K562 (cell line): ENCODE measurements around the gene ZNF121. TPM values are rescaled to one million over a fixed set of nuclear protein-coding genes. Genes with fewer than 3 reads are reported as not detected.
A peak's percentile ranks its signal among the peaks of the same experiment; 100 is the strongest.

Source experiments
- CTBP1 ChIP-seq: fragments of 450-650 bp; IDR thresholded peaks from 2 replicates; pipeline ENCODE4 v1.6.1; 2016; ENCODE audit warnings: borderline replicate concordance
- E2F3 ChIP-seq: fragments of 250-450 bp; sonication (Bioruptor Pico); IDR thresholded peaks from 2 replicates; pipeline ENCODE4 v1.4.0; 2020; ENCODE audit warnings: mild to moderate bottlenecking
- HNRNPK ChIP-seq: fragments of 200-400 bp; formaldehyde crosslinking; IDR thresholded peaks from one replicate; pipeline ENCODE4 v1.6.1; 2018; ENCODE audit warnings: mild to moderate bottlenecking, low read depth, low read length; ENCODE audit not compliant: poor library complexity, severe bottlenecking
- MXI1 ChIP-seq: IDR thresholded peaks from 2 replicates; pipeline ENCODE4 v1.6.1; 2011; ENCODE audit warnings: low read depth, mild to moderate bottlenecking, improper control_type of control experiment, low read length
- NEUROD1 ChIP-seq: fragments of 150-350 bp; IDR thresholded peaks from 2 replicates; pipeline ENCODE4 v1.6.1; 2014; ENCODE audit warnings: borderline replicate concordance, low read length, low read depth; ENCODE audit not compliant: partially characterized antibody
- POLR2AphosphoS2 ChIP-seq: IDR thresholded peaks from 2 replicates; pipeline ENCODE4 v1.6.1; 2012; ENCODE audit warnings: low read length, improper control_type of control experiment
- PRPF4 ChIP-seq: fragments of 200-400 bp; formaldehyde crosslinking; IDR thresholded peaks from one replicate; pipeline ENCODE4 v1.6.1; 2017; ENCODE audit warnings: low read length, low read depth, mild to moderate bottlenecking; ENCODE audit not compliant: insufficient read depth, poor library complexity, severe bottlenecking
- RAD21 ChIP-seq, 2 experiments: fragments of 250-450 bp in 1 of 2; fragments of 450-650 bp in 1 of 2; sonication (Bioruptor Pico) in 1 of 2; formaldehyde crosslinking in 1 of 2; IDR thresholded peaks in 1 of 2; conservative IDR thresholded peaks in 1 of 2; 2 replicates each; pipeline versions ENCODE4 v1.4.0 to v1.8.0; 2020 to 2022; ENCODE audit warnings: mild to moderate bottlenecking in 2 of 2, moderate library complexity in 1 of 2
- RBM34 ChIP-seq: fragments of 200-400 bp; formaldehyde crosslinking; IDR thresholded peaks from 2 replicates; pipeline ENCODE4 v1.6.1; 2018; ENCODE audit warnings: low read length, borderline replicate concordance; ENCODE audit not compliant: insufficient read depth
- SMAD4 ChIP-seq: fragments of 250-450 bp; sonication (Bioruptor Pico); conservative IDR thresholded peaks from 2 replicates; pipeline ENCODE4 v1.8.0; 2021; ENCODE audit warnings: inconsistent platforms, mild to moderate bottlenecking, moderate library complexity
- THRAP3 ChIP-seq: fragments of 450-650 bp; IDR thresholded peaks from 2 replicates; pipeline ENCODE4 v1.6.1; 2016; ENCODE audit warnings: mild to moderate bottlenecking, inconsistent platforms, borderline replicate concordance
- U2AF2 ChIP-seq: fragments of 200-400 bp; formaldehyde crosslinking; optimal IDR thresholded peaks from 2 replicates; pipeline ENCODE3; 2017; ENCODE audit warnings: low read depth, mild to moderate bottlenecking, low read length
- ZKSCAN1 ChIP-seq: fragments of 150-350 bp; IDR thresholded peaks from 2 replicates; pipeline ENCODE4 v1.6.1; 2016; ENCODE audit warnings: low read depth, low read length
- ZNF780A ChIP-seq: fragments of 250-450 bp; sonication (Bioruptor Pico); IDR thresholded peaks from 2 replicates; pipeline ENCODE4 v1.5.0; 2021; ENCODE audit warnings: mild to moderate bottlenecking
- ZNF79 ChIP-seq: fragments of 250-450 bp; sonication (Bioruptor Pico); IDR thresholded peaks from 2 replicates; pipeline ENCODE4 v1.4.0; 2020; ENCODE audit warnings: low read depth, mild to moderate bottlenecking, moderate library complexity
- polyA plus RNA-seq, 8 experiments: library from polyadenylated mRNA; depleted of rRNA in 4 of 8; stranded (reverse) in 5 of 8; unstranded in 3 of 8; fragments of >200 nt; fragmentation: Nextera tagmentation in 2 of 8; fragmentation: Illumina TruSeq in 1 of 8; extraction: Ambion mirVana in 2 of 8; extraction: Trizol in 1 of 8; gene quantifications; 2 replicates each; pipeline versions ENCODE4 v1.2.1 to v1.2.3, GENCODE V29; 2011 to 2014; ENCODE audit warnings: inconsistent platforms in 1 of 8, missing spikeins in 1 of 8
- total RNA-seq, 7 experiments: library from RNA; depleted of rRNA in 6 of 7; stranded (reverse); fragments of >200 nt in 6 of 7; fragmentation: Illumina TruSeq in 2 of 7; extraction: Trizol in 2 of 7; gene quantifications; 2 replicates each; pipeline versions ENCODE4 v1.2.1 to v1.2.3, GENCODE V29; 2011 to 2021; ENCODE audit warnings: low replicate concordance in 1 of 7
- TF ChIP-seq, protein P1 (sequence below): fragments of 250-450 bp; sonication (Bioruptor Pico); IDR thresholded peaks from 2 replicates; pipeline ENCODE4 v1.4.0; 2020; ENCODE audit warnings: mild to moderate bottlenecking, moderate library complexity
- TF ChIP-seq, protein P2 (sequence below): fragments of 150-350 bp; IDR thresholded peaks from 2 replicates; pipeline ENCODE4 v1.6.1; 2014; ENCODE audit warnings: low read depth, mild to moderate bottlenecking, low read length, borderline replicate concordance
- TF ChIP-seq, protein P3 (sequence below): IDR thresholded peaks from 2 replicates; pipeline ENCODE4 v1.6.1; 2014; ENCODE audit warnings: antibody characterized with exemption
- TF ChIP-seq, protein P4 (sequence below): fragments of 250-450 bp; sonication (Bioruptor Pico); IDR thresholded peaks from 2 replicates; pipeline ENCODE4 v1.8.0; 2021; ENCODE audit warnings: moderate library complexity, mild to moderate bottlenecking, inconsistent platforms

The ZNF121 gene
- total and polyA plus RNA-seq, 9 of the 15 experiments (the other 6 are each of a cell fraction or from before 2014, with no cell fraction given), result 14.6 to 115 (median 33.4) TPM

DNA sequence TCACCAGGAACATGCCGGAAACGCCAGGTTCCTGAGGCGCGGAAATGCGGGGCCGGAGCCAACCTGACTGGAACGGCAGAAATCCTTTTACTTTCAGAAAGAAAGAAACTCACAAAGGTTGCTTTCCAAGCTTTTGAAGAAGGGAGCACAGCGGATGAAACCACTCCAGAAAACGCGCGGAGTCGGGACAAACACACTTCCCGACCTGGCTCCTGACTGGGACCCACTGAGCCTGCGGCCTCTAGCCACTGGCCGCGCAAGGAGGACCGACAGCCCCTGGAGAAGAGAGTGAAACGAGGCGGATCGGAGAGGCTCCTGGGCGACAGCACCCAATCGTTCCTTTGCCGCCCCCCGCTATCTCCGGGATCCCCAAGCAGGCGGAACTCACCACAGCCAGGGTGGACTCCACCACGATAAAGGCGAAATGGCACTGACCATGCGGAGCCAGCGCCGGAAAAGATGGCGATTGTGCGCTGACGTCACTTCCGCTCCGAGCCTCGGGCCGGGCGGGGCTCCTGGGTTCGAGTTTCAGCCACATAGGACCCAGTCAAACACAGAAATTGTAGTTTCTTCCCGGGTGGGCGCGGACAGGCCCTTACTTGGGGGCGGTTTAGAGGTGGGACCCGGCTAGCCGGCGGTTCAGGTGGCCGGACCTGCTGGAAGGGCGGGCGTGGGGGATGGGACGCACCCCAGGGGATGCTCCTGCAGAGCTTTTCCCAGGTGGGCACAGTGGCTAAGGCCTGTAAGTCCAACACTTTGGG lies at the start of gene ZNF121 (continued):
- TF ChIP-seq, protein P1, sequence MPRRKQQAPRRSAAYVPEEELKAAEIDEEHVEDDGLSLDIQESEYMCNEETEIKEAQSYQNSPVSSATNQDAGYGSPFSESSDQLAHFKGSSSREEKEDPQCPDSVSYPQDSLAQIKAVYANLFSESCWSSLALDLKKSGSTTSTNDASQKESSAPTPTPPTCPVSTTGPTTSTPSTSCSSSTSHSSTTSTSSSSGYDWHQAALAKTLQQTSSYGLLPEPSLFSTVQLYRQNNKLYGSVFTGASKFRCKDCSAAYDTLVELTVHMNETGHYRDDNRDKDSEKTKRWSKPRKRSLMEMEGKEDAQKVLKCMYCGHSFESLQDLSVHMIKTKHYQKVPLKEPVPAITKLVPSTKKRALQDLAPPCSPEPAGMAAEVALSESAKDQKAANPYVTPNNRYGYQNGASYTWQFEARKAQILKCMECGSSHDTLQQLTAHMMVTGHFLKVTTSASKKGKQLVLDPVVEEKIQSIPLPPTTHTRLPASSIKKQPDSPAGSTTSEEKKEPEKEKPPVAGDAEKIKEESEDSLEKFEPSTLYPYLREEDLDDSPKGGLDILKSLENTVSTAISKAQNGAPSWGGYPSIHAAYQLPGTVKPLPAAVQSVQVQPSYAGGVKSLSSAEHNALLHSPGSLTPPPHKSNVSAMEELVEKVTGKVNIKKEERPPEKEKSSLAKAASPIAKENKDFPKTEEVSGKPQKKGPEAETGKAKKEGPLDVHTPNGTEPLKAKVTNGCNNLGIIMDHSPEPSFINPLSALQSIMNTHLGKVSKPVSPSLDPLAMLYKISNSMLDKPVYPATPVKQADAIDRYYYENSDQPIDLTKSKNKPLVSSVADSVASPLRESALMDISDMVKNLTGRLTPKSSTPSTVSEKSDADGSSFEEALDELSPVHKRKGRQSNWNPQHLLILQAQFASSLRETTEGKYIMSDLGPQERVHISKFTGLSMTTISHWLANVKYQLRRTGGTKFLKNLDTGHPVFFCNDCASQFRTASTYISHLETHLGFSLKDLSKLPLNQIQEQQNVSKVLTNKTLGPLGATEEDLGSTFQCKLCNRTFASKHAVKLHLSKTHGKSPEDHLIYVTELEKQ (CRISPR knock-in tag), result no peak
- no peak for TF ChIP-seq HNRNPK
- TF ChIP-seq POLR2AphosphoS2, result no peak; the same call in 1 of the 2 replicates
- TF ChIP-seq U2AF2, result no peak
- TF ChIP-seq SMAD4, result peak; percentile 25; the same call in 1 of the 2 replicates
- peak; percentile 63; the same call in 1 of the 2 replicates for TF ChIP-seq ZKSCAN1
- no peak for TF ChIP-seq THRAP3
- TF ChIP-seq RBM34, result no peak
- TF ChIP-seq ZNF780A (CRISPR knock-in tag), result no peak
- TF ChIP-seq NEUROD1, result no peak
- TF ChIP-seq, protein P2, sequence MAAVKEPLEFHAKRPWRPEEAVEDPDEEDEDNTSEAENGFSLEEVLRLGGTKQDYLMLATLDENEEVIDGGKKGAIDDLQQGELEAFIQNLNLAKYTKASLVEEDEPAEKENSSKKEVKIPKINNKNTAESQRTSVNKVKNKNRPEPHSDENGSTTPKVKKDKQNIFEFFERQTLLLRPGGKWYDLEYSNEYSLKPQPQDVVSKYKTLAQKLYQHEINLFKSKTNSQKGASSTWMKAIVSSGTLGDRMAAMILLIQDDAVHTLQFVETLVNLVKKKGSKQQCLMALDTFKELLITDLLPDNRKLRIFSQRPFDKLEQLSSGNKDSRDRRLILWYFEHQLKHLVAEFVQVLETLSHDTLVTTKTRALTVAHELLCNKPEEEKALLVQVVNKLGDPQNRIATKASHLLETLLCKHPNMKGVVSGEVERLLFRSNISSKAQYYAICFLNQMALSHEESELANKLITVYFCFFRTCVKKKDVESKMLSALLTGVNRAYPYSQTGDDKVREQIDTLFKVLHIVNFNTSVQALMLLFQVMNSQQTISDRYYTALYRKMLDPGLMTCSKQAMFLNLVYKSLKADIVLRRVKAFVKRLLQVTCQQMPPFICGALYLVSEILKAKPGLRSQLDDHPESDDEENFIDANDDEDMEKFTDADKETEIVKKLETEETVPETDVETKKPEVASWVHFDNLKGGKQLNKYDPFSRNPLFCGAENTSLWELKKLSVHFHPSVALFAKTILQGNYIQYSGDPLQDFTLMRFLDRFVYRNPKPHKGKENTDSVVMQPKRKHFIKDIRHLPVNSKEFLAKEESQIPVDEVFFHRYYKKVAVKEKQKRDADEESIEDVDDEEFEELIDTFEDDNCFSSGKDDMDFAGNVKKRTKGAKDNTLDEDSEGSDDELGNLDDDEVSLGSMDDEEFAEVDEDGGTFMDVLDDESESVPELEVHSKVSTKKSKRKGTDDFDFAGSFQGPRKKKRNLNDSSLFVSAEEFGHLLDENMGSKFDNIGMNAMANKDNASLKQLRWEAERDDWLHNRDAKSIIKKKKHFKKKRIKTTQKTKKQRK, result no peak
- peak; percentile 47; the same call in 1 of the 2 replicates for TF ChIP-seq MXI1
- TF ChIP-seq ZNF79 (CRISPR knock-in tag), result no peak
- no peak for TF ChIP-seq RAD21 (CRISPR knock-in tag; conservative IDR thresholded peaks at IDR 0.05 in 1 of 2, IDR thresholded peaks at IDR 0.05 in 1 of 2)
- no peak; the same call in 1 of the 2 replicates for TF ChIP-seq E2F3 (CRISPR knock-in tag)
- TF ChIP-seq, protein P3, sequence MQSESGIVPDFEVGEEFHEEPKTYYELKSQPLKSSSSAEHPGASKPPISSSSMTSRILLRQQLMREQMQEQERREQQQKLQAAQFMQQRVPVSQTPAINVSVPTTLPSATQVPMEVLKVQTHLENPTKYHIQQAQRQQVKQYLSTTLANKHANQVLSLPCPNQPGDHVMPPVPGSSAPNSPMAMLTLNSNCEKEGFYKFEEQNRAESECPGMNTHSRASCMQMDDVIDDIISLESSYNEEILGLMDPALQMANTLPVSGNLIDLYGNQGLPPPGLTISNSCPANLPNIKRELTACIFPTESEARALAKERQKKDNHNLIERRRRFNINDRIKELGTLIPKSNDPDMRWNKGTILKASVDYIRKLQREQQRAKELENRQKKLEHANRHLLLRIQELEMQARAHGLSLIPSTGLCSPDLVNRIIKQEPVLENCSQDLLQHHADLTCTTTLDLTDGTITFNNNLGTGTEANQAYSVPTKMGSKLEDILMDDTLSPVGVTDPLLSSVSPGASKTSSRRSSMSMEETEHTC, result no peak
- TF ChIP-seq, protein P4, sequence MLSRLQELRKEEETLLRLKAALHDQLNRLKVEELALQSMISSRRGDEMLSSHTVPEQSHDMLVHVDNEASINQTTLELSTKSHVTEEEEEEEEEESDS, result no peak
- TF ChIP-seq CTBP1, result peak; percentile 56; the same call in 1 of the 2 replicates
- TF ChIP-seq PRPF4, result peak; percentile 37
